GM12878 (cell line): ENCODE data around the gene HMGCS1. TPM values are rescaled to one million over a fixed set of nuclear protein-coding genes. Genes with fewer than 3 reads are reported as not detected.

Source experiments
- ATAC-seq: fragments of 200-7000 bp; cut with Tn5 transposase; 3 replicates; pipeline ENCODE4 v1.9.1; 2020; ENCODE audit warnings: mild to moderate bottlenecking, moderate library complexity
- BruUV-seq: library from RNA; stranded (reverse); fragments of 400-500 nt; replicated peaks from 2 replicates; lab custom pipeline; 2021; lab: Mats Ljungman, UMichigan
- CTCF ChIA-PET: fragments of 300-600 bp; sonication (Branson Sonifier 250); formaldehyde crosslinking; extraction: SDS; loops from one replicate; lab custom pipeline; 2021; ENCODE audit warnings: inconsistent platforms; lab: Yijun Ruan, JAX
- POLR2A ChIA-PET: fragments of 350-600 bp; formaldehyde crosslinking; extraction: SDS; loops from one replicate; lab custom pipeline; 2021; ENCODE audit warnings: inconsistent platforms; lab: Charles Lee
- RAD21 ChIA-PET: fragments of 300-600 bp; sonication (Branson Sonifier 250); formaldehyde crosslinking; loops from one replicate; lab custom pipeline; 2023; ENCODE audit warnings: antibody characterized with exemption; ENCODE audit not compliant: unreplicated experiment; lab: Charles Lee
- SMC1A ChIA-PET: fragments of 300-600 bp; sonication (Branson Sonifier 250); formaldehyde crosslinking; loops from one replicate; lab custom pipeline; 2023; ENCODE audit not compliant: unreplicated experiment, uncharacterized antibody; lab: Charles Lee
- DNase-seq: peaks from one replicate; pipeline ENCODE4 v3.0.0-alpha.2; 2011; ENCODE audit warnings: low read depth, low spot score
- FAIRE-seq: peaks from 3 replicates; lab custom pipeline; 2011; peaks lifted over from hg19 to GRCh38; lab: Jason Lieb, UNC
- H2AFZ ChIP-seq: 2 replicates; pipeline ENCODE4 v1.6.0; 2011; ENCODE audit warnings: low read depth, low read length, control low read depth; ENCODE audit not compliant: control insufficient read depth
- H3K27ac ChIP-seq: 2 replicates; pipeline ENCODE4 v1.5.1; 2011; ENCODE audit warnings: control low read depth; ENCODE audit not compliant: control insufficient read depth, insufficient read depth
- H3K27me3 ChIP-seq, 2 experiments: replicated peaks in 1 of 2; 2 replicates each; pipeline versions ENCODE4 v1.6.0 to v1.6.1; 2011; ENCODE audit warnings: low read length in 1 of 2; ENCODE audit not compliant: control insufficient read depth in 2 of 2, insufficient read depth in 2 of 2
- H3K36me3 ChIP-seq, 2 experiments: 2 replicates each; pipeline ENCODE4 v1.5.1; 2011; ENCODE audit warnings: low read length in 1 of 2; ENCODE audit not compliant: control insufficient read depth in 2 of 2, insufficient read depth in 2 of 2
- H3K4me1 ChIP-seq: 2 replicates; pipeline ENCODE4 v1.6.1; 2011; ENCODE audit warnings: mild to moderate bottlenecking, low read length, moderate library complexity, mixed read lengths; ENCODE audit not compliant: control insufficient read depth, insufficient read depth
- H3K4me2 ChIP-seq: 2 replicates; pipeline ENCODE4 v1.6.0; 2011; ENCODE audit warnings: control low read depth; ENCODE audit not compliant: control insufficient read depth, insufficient read depth
- H3K4me3 ChIP-seq: fragments of 200-600 bp; sonication (generic); 2 replicates; pipeline ENCODE4 v1.5.1; 2016
- H3K79me2 ChIP-seq: 2 replicates; pipeline ENCODE4 v1.6.0; 2011; ENCODE audit warnings: low read length; ENCODE audit not compliant: control insufficient read depth, insufficient read depth
- H3K9ac ChIP-seq: 2 replicates; pipeline ENCODE4 v1.8.0; 2011; ENCODE audit warnings: low read length, control low read depth, mixed read lengths; ENCODE audit not compliant: control insufficient read depth, insufficient read depth
- H3K9me3 ChIP-seq: replicated peaks from 3 replicates; pipeline ENCODE4 v1.5.1; 2011; ENCODE audit warnings: mild to moderate bottlenecking, low read length; ENCODE audit not compliant: control insufficient read depth, insufficient read depth
- H4K20me1 ChIP-seq: 2 replicates; pipeline ENCODE4 v1.6.0; 2011; ENCODE audit not compliant: control insufficient read depth, insufficient read depth
- CREM ChIP-seq: IDR thresholded peaks from 2 replicates; pipeline ENCODE4 v1.6.1; 2014; ENCODE audit warnings: antibody characterized with exemption, low read depth
- MEF2B ChIP-seq: fragments of 450-650 bp; IDR thresholded peaks from 2 replicates; pipeline ENCODE4 v1.6.1; 2018; ENCODE audit warnings: mild to moderate bottlenecking, moderate library complexity; ENCODE audit not compliant: partially characterized antibody, poor library complexity, severe bottlenecking
- MTA2 ChIP-seq: fragments of 450-650 bp; IDR thresholded peaks from 2 replicates; pipeline ENCODE4 v1.6.1; 2016; ENCODE audit warnings: low read depth, mild to moderate bottlenecking, moderate library complexity
- MYB ChIP-seq: fragments of 150-350 bp; IDR thresholded peaks from 2 replicates; pipeline ENCODE4 v1.6.1; 2014; ENCODE audit warnings: mild to moderate bottlenecking, low read depth, low read length, borderline replicate concordance
- SPI1 ChIP-seq: IDR thresholded peaks from 2 replicates; pipeline ENCODE4 v1.6.1; 2011; ENCODE audit warnings: low read depth, mild to moderate bottlenecking, low read length, moderate library complexity, borderline replicate concordance; ENCODE audit not compliant: insufficient read depth
- TAF1 ChIP-seq: IDR thresholded peaks from 2 replicates; pipeline ENCODE4 v1.6.1; 2011; ENCODE audit warnings: mild to moderate bottlenecking, low read depth, low read length, borderline replicate concordance
- TBL1XR1 ChIP-seq: IDR thresholded peaks from 2 replicates; pipeline ENCODE4 v1.6.1; 2012; ENCODE audit warnings: low read depth, low read length, improper control_type of control experiment
- TCF12 ChIP-seq: IDR thresholded peaks from 2 replicates; pipeline ENCODE4 v1.6.1; 2011; ENCODE audit warnings: low read depth, mild to moderate bottlenecking, low read length
- ZNF217 ChIP-seq: fragments of 450-650 bp; IDR thresholded peaks from 2 replicates; pipeline ENCODE4 v1.6.1; 2017; ENCODE audit warnings: antibody characterized with exemption, mild to moderate bottlenecking
- in situ Hi-C: fragments of 300-500 bp; cut with MboI; formaldehyde crosslinking; loops from 9 replicates; pipeline ENCODE4 v1.14.3; 2018; ENCODE audit warnings: mixed read lengths
- intact Hi-C: fragments of 100-400 bp; cut with micrococcal nuclease; formaldehyde crosslinking; loops from one replicate; pipeline ENCODE4 v1.14.2; 2022; ENCODE audit not compliant: unreplicated experiment
- polyA plus RNA-seq, 11 experiments: library from polyadenylated mRNA; depleted of rRNA in 4 of 11; unstranded in 6 of 11; stranded (reverse) in 5 of 11; fragments of >200 nt; fragmentation: Nextera tagmentation in 4 of 11; fragmentation: Illumina TruSeq in 1 of 11; extraction: Ambion mirVana in 4 of 11; extraction: Trizol in 1 of 11; gene quantifications; 1 replicate in 1 of 11; 2 replicates in 10 of 11; pipeline versions ENCODE4 v1.2.1 to v1.2.3, GENCODE V29; 2011 to 2016; ENCODE audit warnings: inconsistent platforms in 2 of 11, missing spikeins in 2 of 11, low read depth in 1 of 11
- total RNA-seq, 4 experiments: library from RNA; depleted of rRNA in 3 of 4; stranded (reverse); fragments of >200 nt in 3 of 4; fragmentation: Illumina TruSeq in 1 of 4; extraction: Trizol in 1 of 4; gene quantifications; 2 replicates each; pipeline versions ENCODE4 v1.2.1 to v1.2.3, GENCODE V29; 2013 to 2021
- TF ChIP-seq, protein P1 (sequence below): IDR thresholded peaks from 2 replicates; pipeline ENCODE4 v1.6.1; 2011; ENCODE audit warnings: low read depth, low read length, improper control_type of control experiment, borderline replicate concordance
- TF ChIP-seq, protein P2 (sequence below): fragments of 150-350 bp; IDR thresholded peaks from 2 replicates; pipeline ENCODE4 v1.6.1; 2014; ENCODE audit warnings: mild to moderate bottlenecking, low read depth, low read length

HMGCS1 gene
- total and polyA plus RNA-seq, 10 of the 15 experiments (the other 5 are each of a cell fraction or from before 2014, with no cell fraction given), result 24.0 to 193 (median 108) TPM

DNA sequence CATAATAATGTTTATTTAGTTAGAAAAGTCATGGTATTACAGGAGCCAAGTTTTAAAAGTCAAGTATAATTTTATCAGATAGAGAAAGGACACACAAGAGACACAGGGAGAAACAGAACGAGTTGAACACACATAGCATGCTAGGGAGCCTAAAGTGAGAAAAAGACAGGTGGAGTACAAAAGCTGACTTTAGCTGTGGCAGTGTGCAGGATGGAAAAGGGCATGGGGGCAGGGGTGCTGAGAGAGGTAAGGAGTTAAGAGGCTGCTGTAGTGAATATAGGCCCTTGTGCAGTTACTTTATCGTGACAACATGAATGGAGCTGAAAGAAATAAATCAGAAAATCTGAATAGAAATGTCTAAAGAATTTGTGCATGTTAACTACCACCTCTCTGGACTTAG is 18.0 kb downstream of the HMGCS1 start (continued):
- TF ChIP-seq MEF2B, result no peak

DNA sequence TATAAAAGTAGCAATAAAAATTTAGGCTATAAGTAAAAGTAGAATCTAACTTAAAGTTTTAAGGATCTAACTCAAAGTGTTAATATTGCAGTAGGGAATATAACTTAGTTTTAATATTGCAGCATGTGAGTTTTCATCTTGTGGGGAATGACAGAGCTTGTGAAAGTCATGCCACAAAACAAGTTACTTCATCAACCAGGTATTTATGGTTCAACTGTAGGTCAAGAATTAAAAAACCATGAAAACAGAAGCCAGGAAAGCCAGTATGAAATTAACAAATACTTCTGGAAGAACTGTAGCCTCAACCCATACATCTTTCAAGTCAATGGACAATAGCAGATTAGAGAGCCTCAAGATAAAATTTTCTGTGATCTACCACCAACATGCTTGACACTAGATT is 19.0 kb downstream of the HMGCS1 start:
- RAD21 ChIA-PET, result interaction anchor here (0.9 kb wide), 1 partner anchor 173 kb away, joined by 3 read pairs; no protein-coding TSS in a partner anchor
- Histone ChIP-seq H3K4me2 (no peak overlapping the region), H3K4me3 (no peak overlapping the region), H3K9me3 (no peaks in the 10 kb centered on the region), H3K27ac (no peak overlapping the region), H4K20me1 (no peaks in the 10 kb centered on the region), H3K9ac (no peak overlapping the region), H3K27me3 (no peaks in the 10 kb centered on the region), H3K36me3 (peaks cover 2 to 55% of the 10 kb centered on the region in 2 experiments), H3K4me1 (no peaks in the 10 kb centered on the region), H2AFZ (no peak overlapping the region), H3K79me2 (peaks cover 4% of the 10 kb centered on the region)
- FAIRE-seq, result no peak
- in situ Hi-C loops, result no loop called here
- CTCF ChIA-PET, result interaction anchor here (0.8 to 2.8 kb wide), 4 partner anchors 9 to 95 kb away, joined by 4 to 11 read pairs (median 8); no protein-coding TSS in a partner anchor
- DNase-seq, result no peak
- no peak for ATAC-seq
- SMC1A ChIA-PET, result interaction anchor here (0.8 to 1.7 kb wide), 3 partner anchors 9 to 18 kb away, joined by 3 to 4 read pairs (median 4); partner anchors contain the start of gene HMGCS1
- intact Hi-C loops, result no loop called here
- TF ChIP-seq, protein P1, sequence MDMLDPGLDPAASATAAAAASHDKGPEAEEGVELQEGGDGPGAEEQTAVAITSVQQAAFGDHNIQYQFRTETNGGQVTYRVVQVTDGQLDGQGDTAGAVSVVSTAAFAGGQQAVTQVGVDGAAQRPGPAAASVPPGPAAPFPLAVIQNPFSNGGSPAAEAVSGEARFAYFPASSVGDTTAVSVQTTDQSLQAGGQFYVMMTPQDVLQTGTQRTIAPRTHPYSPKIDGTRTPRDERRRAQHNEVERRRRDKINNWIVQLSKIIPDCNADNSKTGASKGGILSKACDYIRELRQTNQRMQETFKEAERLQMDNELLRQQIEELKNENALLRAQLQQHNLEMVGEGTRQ, result no peak
- TF ChIP-seq, protein P2, sequence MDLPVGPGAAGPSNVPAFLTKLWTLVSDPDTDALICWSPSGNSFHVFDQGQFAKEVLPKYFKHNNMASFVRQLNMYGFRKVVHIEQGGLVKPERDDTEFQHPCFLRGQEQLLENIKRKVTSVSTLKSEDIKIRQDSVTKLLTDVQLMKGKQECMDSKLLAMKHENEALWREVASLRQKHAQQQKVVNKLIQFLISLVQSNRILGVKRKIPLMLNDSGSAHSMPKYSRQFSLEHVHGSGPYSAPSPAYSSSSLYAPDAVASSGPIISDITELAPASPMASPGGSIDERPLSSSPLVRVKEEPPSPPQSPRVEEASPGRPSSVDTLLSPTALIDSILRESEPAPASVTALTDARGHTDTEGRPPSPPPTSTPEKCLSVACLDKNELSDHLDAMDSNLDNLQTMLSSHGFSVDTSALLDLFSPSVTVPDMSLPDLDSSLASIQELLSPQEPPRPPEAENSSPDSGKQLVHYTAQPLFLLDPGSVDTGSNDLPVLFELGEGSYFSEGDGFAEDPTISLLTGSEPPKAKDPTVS, result no peak
- TF ChIP-seq ZNF217, result no peak
- TF ChIP-seq MTA2, result no peak
- TF ChIP-seq TCF12, result no peak
- no peak for TF ChIP-seq TBL1XR1
- TF ChIP-seq TAF1, result no peak
- TF ChIP-seq CREM, result no peak
- TF ChIP-seq MYB, result no peak
- TF ChIP-seq SPI1, result no peak
- BruUV-seq, result no TSS peak
- POLR2A ChIA-PET, result no interaction called here
